ENCODE data around the gene MAP3K20. TPM values are rescaled to one million over a fixed set of nuclear protein-coding genes. Genes with fewer than 3 reads are reported as not detected.

The MAP3K20 gene
- total RNA-seq, 1 donor from 2014 or later: 466 TPM

- Histone ChIP-seq H3K27me3 (ENCODE audit: low read depth) (no peaks in the 10 kb centered on the region), H3K36me3 (no peaks in the 10 kb centered on the region), H3K4me3 (no peak overlapping the region), H3K27ac (replicated peaks) (no peak overlapping the region), H3K4me1 (peaks cover 47% of the 10 kb centered on the region), H3K9me3 (replicated peaks) (no peaks in the 10 kb centered on the region)
- no peak for DNase-seq
- TF ChIP-seq CTCF (IDR thresholded peaks at IDR 0.05; ENCODE audit: borderline replicate concordance): no peak
- intact Hi-C loops (cut with micrococcal nuclease): no loop called here
These were observed 106.3 kb downstream of the MAP3K20 start for GRCh38 chr2:173181982-173182381.

- H3K4me1 ChIP-seq: peaks cover 69% of the 10 kb centered on the region
- no peak overlapping the region for H3K4me3 ChIP-seq
- no peak for DNase-seq
- peaks cover 3% of the 10 kb centered on the region for H3K36me3 ChIP-seq
- H3K27me3 ChIP-seq (ENCODE audit: low read depth): no peaks in the 10 kb centered on the region
- H3K9me3 ChIP-seq (replicated peaks): no peaks in the 10 kb centered on the region
- H3K27ac ChIP-seq (replicated peaks): peak overlapping the region; percentile 86
- TF ChIP-seq CTCF (IDR thresholded peaks at IDR 0.05; ENCODE audit: borderline replicate concordance): no peak
- intact Hi-C loops (cut with micrococcal nuclease): no loop called here
These were observed 108.7 kb downstream of the MAP3K20 start for GRCh38 chr2:173184031-173185004.

GRCh38 chr2:173185437-173185836 lies 109.8 kb downstream of the MAP3K20 start:
- no peaks in the 10 kb centered on the region for H3K9me3 ChIP-seq (replicated peaks)
- intact Hi-C loops (cut with micrococcal nuclease): no loop called here
- no peak for TF ChIP-seq CTCF (IDR thresholded peaks at IDR 0.05; ENCODE audit: borderline replicate concordance)
- no peaks in the 10 kb centered on the region for H3K27me3 ChIP-seq (ENCODE audit: low read depth)
- H3K27ac ChIP-seq (replicated peaks): peak overlapping the region; percentile 86
- H3K4me3 ChIP-seq: no peak overlapping the region
- DNase-seq: no peak
- H3K36me3 ChIP-seq: peaks cover 12% of the 10 kb centered on the region
- H3K4me1 ChIP-seq: peaks cover 80% of the 10 kb centered on the region

- H3K4me3 ChIP-seq: peak overlapping the region; percentile 15
- H3K36me3 ChIP-seq: peaks cover 29% of the 10 kb centered on the region
- peaks cover 97% of the 10 kb centered on the region for H3K4me1 ChIP-seq
- H3K27ac ChIP-seq (replicated peaks): peak overlapping the region; percentile 86
- no peaks in the 10 kb centered on the region for H3K9me3 ChIP-seq (replicated peaks)
- TF ChIP-seq CTCF (IDR thresholded peaks at IDR 0.05; ENCODE audit: borderline replicate concordance): no peak
- no peaks in the 10 kb centered on the region for H3K27me3 ChIP-seq (ENCODE audit: low read depth)
- intact Hi-C loops (cut with micrococcal nuclease): no loop called here
- no peak for DNase-seq
These were observed 112.5 kb downstream of the MAP3K20 start for GRCh38 chr2:173187941-173188788.

GRCh38 chr2:173191601-173192000 lies 116.0 kb downstream of the MAP3K20 start:
- Histone ChIP-seq H3K9me3 (replicated peaks) (no peaks in the 10 kb centered on the region), H3K4me1 (peaks cover 99% of the 10 kb centered on the region), H3K36me3 (peaks cover 29% of the 10 kb centered on the region), H3K27ac (replicated peaks) (peak overlapping the region; percentile 86), H3K4me3 (no peak overlapping the region), H3K27me3 (ENCODE audit: low read depth) (no peaks in the 10 kb centered on the region)
- TF ChIP-seq CTCF (IDR thresholded peaks at IDR 0.05; ENCODE audit: borderline replicate concordance): no peak
- intact Hi-C loops (cut with micrococcal nuclease): no loop called here
- no peak for DNase-seq
